DOHH2 (cell line): ENCODE measurements around the gene CACNA1A.
"Not testable (repeated sequence)": the region's sequence is repeated elsewhere in the genome, so short reads cannot be mapped to it uniquely, and the experiment has no call there.

Experiments
- H3F3A ChIP-seq: fragments of 200-600 bp; sonication (generic), shearing (Covaris generic); 2 replicates; pipeline ENCODE4 v1.6.0; 2016; ENCODE audit warnings: antibody characterized with exemption, mild to moderate bottlenecking; ENCODE audit not compliant: control insufficient read depth, insufficient read depth
- H3K27ac ChIP-seq: fragments of 200-600 bp; sonication (generic); 2 replicates; pipeline ENCODE4 v1.5.1; 2014; ENCODE audit warnings: low read depth, mild to moderate bottlenecking, low read length, moderate library complexity
- H3K27me3 ChIP-seq: fragments of 200-600 bp; sonication (generic); 2 replicates; pipeline ENCODE4 v1.6.1; 2014; ENCODE audit warnings: mild to moderate bottlenecking, low read length, mixed read lengths; ENCODE audit not compliant: control insufficient read depth
- H3K36me3 ChIP-seq: fragments of 200-600 bp; sonication (generic); 2 replicates; pipeline ENCODE4 v1.6.1; 2014; ENCODE audit warnings: mild to moderate bottlenecking, low read length, moderate library complexity, mixed read lengths; ENCODE audit not compliant: control insufficient read depth
- H3K4me1 ChIP-seq: fragments of 200-600 bp; sonication (generic); 2 replicates; pipeline ENCODE4 v1.6.1; 2014; ENCODE audit warnings: mild to moderate bottlenecking, low read length, mixed read lengths; ENCODE audit not compliant: control insufficient read depth
- H3K4me2 ChIP-seq: fragments of 200-600 bp; sonication (generic); 2 replicates; pipeline ENCODE4 v1.6.0; 2014; ENCODE audit warnings: mild to moderate bottlenecking, low read length, moderate library complexity
- H3K4me3 ChIP-seq: fragments of 200-600 bp; sonication (generic); 2 replicates; pipeline ENCODE4 v1.5.1; 2014; ENCODE audit warnings: mild to moderate bottlenecking, low read length, mixed read lengths
- H3K79me2 ChIP-seq: fragments of 200-600 bp; sonication (generic); 2 replicates; pipeline ENCODE4 v1.6.1; 2014; ENCODE audit warnings: mild to moderate bottlenecking, low read length, mixed read lengths; ENCODE audit not compliant: control insufficient read depth
- H3K9me2 ChIP-seq: fragments of 200-600 bp; sonication (generic); replicated peaks from 2 replicates; pipeline ENCODE4 v1.6.1; 2014; ENCODE audit warnings: mild to moderate bottlenecking, low read length, mixed read lengths; ENCODE audit not compliant: control insufficient read depth
- H3K9me3 ChIP-seq: fragments of 200-600 bp; sonication (generic); 2 replicates; pipeline ENCODE4 v1.6.1; 2014; ENCODE audit warnings: antibody characterized with exemption, low read length, mixed read lengths; ENCODE audit not compliant: control insufficient read depth, insufficient read depth
- H4K20me1 ChIP-seq: fragments of 200-600 bp; sonication (generic); 2 replicates; pipeline ENCODE4 v1.6.0; 2014; ENCODE audit warnings: low read depth, mild to moderate bottlenecking, antibody characterized with exemption, low read length, moderate library complexity; ENCODE audit not compliant: control insufficient read depth, insufficient read depth
- EZH2phosphoT487 ChIP-seq: fragments of 200-600 bp; sonication (generic); IDR thresholded peaks from 2 replicates; pipeline ENCODE4 v1.6.1; 2017; ENCODE audit warnings: borderline replicate concordance, mild to moderate bottlenecking, antibody characterized with exemption, low read length, moderate library complexity, mixed read lengths
- TF ChIP-seq, protein P1 (sequence below): fragments of 200-600 bp; sonication (generic); IDR thresholded peaks from one replicate; pipeline ENCODE4 v1.5.1; 2014; ENCODE audit warnings: antibody characterized with exemption, mild to moderate bottlenecking, low read depth, low read length; ENCODE audit not compliant: poor library complexity, severe bottlenecking

CACNA1A gene

DNA sequence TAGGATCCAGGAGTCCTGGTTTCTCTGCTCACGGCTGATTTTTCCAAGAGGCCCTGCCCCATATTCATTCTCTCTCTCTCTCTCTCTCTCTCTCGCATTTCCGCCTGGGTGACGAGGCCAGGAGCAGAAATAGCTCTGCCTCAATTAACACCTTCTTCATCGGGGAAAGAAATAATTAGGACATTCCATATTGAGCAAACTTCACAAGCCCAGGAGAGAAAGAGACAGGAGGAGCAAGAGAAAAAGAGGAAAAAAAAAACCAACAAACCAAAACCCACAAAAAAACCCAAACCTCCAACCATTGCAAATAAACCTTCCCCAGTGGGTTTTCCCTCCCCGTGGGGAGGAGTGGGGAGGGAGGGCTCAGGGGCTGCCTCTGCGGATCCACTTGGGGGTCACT lies 143.0 kb downstream of the CACNA1A start:
- Histone ChIP-seq H3F3A (no peaks in the 10 kb centered on the region), H3K9me3 (no peaks in the 10 kb centered on the region), H3K4me1 (no peaks in the 10 kb centered on the region), H4K20me1 (no peaks in the 10 kb centered on the region), H3K36me3 (no peaks in the 10 kb centered on the region), H3K79me2 (no peaks in the 10 kb centered on the region), H3K27me3 (no peaks in the 10 kb centered on the region), H3K27ac (no peak overlapping the region), H3K4me3 (no peak overlapping the region), H3K9me2 (no peaks in the 10 kb centered on the region), H3K4me2 (no peak overlapping the region)
- TF ChIP-seq, protein P1, sequence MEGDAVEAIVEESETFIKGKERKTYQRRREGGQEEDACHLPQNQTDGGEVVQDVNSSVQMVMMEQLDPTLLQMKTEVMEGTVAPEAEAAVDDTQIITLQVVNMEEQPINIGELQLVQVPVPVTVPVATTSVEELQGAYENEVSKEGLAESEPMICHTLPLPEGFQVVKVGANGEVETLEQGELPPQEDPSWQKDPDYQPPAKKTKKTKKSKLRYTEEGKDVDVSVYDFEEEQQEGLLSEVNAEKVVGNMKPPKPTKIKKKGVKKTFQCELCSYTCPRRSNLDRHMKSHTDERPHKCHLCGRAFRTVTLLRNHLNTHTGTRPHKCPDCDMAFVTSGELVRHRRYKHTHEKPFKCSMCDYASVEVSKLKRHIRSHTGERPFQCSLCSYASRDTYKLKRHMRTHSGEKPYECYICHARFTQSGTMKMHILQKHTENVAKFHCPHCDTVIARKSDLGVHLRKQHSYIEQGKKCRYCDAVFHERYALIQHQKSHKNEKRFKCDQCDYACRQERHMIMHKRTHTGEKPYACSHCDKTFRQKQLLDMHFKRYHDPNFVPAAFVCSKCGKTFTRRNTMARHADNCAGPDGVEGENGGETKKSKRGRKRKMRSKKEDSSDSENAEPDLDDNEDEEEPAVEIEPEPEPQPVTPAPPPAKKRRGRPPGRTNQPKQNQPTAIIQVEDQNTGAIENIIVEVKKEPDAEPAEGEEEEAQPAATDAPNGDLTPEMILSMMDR = no peak
- no peak for TF ChIP-seq EZH2phosphoT487

DNA sequence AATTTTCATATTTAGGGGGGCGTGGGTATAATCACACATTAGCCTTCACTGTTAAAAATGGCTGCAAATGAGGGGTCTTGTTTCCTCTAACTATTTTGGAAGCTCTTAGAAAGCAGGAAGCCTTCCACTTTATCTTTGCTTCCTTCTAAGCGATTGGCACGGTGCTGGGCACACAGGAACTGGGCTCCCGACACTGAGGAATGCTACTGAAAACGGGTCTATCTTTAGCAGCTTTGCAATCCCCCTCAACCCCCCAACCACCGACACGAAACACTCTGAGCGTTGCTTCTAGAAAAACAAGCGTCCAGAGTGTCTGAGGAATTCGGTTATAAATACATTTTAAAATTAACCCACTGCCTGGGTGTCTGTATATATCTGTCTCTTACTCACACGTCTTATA lies 143.6 kb downstream of the CACNA1A start:
- Histone ChIP-seq H3F3A (no peaks in the 10 kb centered on the region), H3K79me2 (no peaks in the 10 kb centered on the region), H3K4me1 (no peaks in the 10 kb centered on the region), H3K36me3 (no peaks in the 10 kb centered on the region), H3K9me2 (no peaks in the 10 kb centered on the region), H3K27ac (no peak overlapping the region), H3K4me2 (no peak overlapping the region), H3K9me3 (no peaks in the 10 kb centered on the region), H4K20me1 (no peaks in the 10 kb centered on the region), H3K4me3 (no peak overlapping the region), H3K27me3 (no peaks in the 10 kb centered on the region)
- TF ChIP-seq, protein P1 = no peak
- no peak for TF ChIP-seq EZH2phosphoT487

DNA sequence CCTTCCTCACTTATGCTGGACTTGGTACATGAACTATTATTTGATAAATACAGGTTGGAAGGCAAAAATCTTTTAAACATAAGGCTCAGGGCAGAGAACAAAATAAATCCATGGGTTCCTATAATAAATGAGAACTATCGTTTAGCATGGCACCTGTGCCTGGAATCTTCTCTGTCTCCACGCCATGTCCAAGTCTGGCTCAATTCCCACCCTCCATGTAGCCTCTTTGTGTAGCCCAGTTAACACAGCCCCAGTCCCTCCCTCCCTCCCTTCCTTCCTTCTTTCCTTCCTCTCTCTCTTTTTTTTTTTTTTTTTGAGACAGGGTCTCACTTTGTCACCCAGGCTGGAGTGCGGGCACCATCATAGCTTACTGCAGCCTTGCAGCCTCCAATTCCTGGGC lies 144.6 kb downstream of the CACNA1A start:
- H4K20me1 ChIP-seq, H3K27ac ChIP-seq, H3K79me2 ChIP-seq, H3K4me3 ChIP-seq, H3K27me3 ChIP-seq, H3K4me2 ChIP-seq, H3K4me1 ChIP-seq, H3K36me3 ChIP-seq, H3F3A ChIP-seq, H3K9me3 ChIP-seq, H3K9me2 ChIP-seq: not testable (repeated sequence)

DNA sequence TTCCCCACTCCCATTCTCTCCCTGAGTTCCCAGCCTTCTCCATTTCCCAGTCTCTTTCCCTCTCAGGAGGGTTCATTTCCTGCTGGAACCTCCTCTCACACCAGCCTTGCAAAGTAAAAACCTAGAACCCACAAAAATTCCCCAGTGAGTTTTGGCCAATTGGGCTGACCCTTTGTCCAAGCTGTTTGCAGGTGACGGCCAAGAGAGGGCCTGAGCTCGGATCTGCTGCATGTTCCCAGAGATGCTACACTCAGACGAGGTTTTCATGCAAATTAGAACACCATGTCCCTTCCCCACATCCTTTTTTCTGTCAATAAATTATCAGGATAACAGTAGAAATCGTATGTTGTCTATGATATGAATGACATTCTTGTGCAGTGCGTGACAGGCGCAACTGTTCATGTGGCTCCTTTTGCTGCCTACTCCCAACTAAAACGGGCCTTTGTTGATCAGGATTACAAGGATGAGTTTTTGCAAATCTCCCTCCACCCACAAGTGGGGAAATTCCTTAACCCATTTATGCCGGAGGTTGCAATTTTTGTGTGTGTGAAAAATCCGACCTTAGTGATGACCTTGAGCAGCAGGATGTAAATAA lies 149.5 kb downstream of the CACNA1A start:
- no peaks in the 10 kb centered on the region for H3K79me2 ChIP-seq
- TF ChIP-seq, protein P1 = no peak
- TF ChIP-seq EZH2phosphoT487 = no peak
- no peaks in the 10 kb centered on the region for H4K20me1 ChIP-seq
- H3F3A ChIP-seq = no peaks in the 10 kb centered on the region
- no peak overlapping the region for H3K27ac ChIP-seq
- H3K9me3 ChIP-seq = no peaks in the 10 kb centered on the region
- no peak overlapping the region for H3K4me2 ChIP-seq
- H3K4me1 ChIP-seq = no peaks in the 10 kb centered on the region
- H3K9me2 ChIP-seq = no peaks in the 10 kb centered on the region
- no peak overlapping the region for H3K4me3 ChIP-seq
- H3K27me3 ChIP-seq = no peaks in the 10 kb centered on the region
- H3K36me3 ChIP-seq = no peaks in the 10 kb centered on the region
